Measurements from ENCODE around the gene COX18.

- TF ChIP-seq CTCF (IDR thresholded peaks at IDR 0.05) (no peak), POLR2A (IDR thresholded peaks at IDR 0.05) (no peak)
Observed at GRCh38 chr4:73068491-73069337, 802 bp downstream of the COX18 start.
